ENCODE data around the gene ANKRD60.

DNA sequence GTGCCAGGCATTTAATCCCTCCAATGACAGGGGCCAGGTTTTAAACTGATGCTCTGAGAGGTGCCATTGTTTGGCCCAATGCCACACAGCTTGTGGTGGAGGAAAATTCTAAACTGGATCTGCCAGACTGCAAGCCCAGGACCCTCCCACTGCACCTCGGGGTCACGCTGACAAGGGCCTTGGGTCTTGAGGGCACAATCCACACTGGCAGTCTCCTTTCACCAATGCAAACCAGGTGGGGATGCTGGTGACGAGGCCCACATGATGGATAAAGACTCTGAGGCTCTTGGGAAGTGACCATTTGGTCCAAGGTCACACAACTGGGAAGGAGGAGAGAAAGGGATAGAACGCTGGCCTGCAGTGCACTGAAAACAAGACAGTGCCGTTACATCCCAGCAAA lies 14.7 kb downstream of the ANKRD60 start:
- TF ChIP-seq CTCF (conservative IDR thresholded peaks at IDR 0.05) (no peak), ZFX (IDR thresholded peaks at IDR 0.05) (no peak)

Data from C4-2B (cell line).